WTC11 (cell line): Measurements from ENCODE around the gene MACROD2. TPM values are rescaled to one million over a fixed set of nuclear protein-coding genes. Genes with fewer than 3 reads are reported as not detected.

Experiments used
- ATAC-seq: fragments of 200-7000 bp; cut with Tn5 transposase; 2 replicates; pipeline ENCODE4 v1.10.0; 2021; ENCODE audit warnings: mild to moderate bottlenecking, moderate library complexity
- CTCF ChIA-PET: fragments of 300-600 bp; sonication (Branson Sonifier 250); formaldehyde crosslinking; loops from one replicate; lab custom pipeline; 2021; ENCODE audit warnings: antibody characterized with exemption; lab: Charles Lee
- POLR2A ChIA-PET: fragments of 350-600 bp; sonication (Branson Sonifier 250); formaldehyde crosslinking; loops from one replicate; lab custom pipeline; 2021; ENCODE audit warnings: antibody characterized with exemption; lab: Charles Lee
- DNase-seq: peaks from one replicate; pipeline ENCODE4 v3.0.0; 2021; ENCODE audit warnings: low spot score
- H3K27ac Mint-ChIP-seq: 2 replicates; pipeline ENCODE4 v1.8.0; 2021; ENCODE audit warnings: mixed read lengths
- H3K27me3 Mint-ChIP-seq: 2 replicates; pipeline ENCODE4 v1.8.0; 2021; ENCODE audit warnings: low read depth, mild to moderate bottlenecking, moderate library complexity, mixed read lengths
- H3K36me3 Mint-ChIP-seq: 2 replicates; pipeline ENCODE4 v1.8.0; 2021; ENCODE audit warnings: mixed read lengths
- H3K4me1 Mint-ChIP-seq: 2 replicates; pipeline ENCODE4 v1.8.0; 2022; ENCODE audit warnings: mixed read lengths
- H3K4me3 Mint-ChIP-seq: 2 replicates; pipeline ENCODE4 v1.8.0; 2021; ENCODE audit warnings: mild to moderate bottlenecking, moderate library complexity, mixed read lengths
- H3K9me3 Mint-ChIP-seq: 2 replicates; pipeline ENCODE4 v1.8.0; 2021; ENCODE audit warnings: mixed read lengths
- CBFB ChIP-seq: sonication (generic); formaldehyde crosslinking; IDR thresholded peaks from 2 replicates; pipeline ENCODE4 v1.8.1; 2022; ENCODE audit warnings: mild to moderate bottlenecking, low read depth, missing genetic modification reagents
- FOXJ3 ChIP-seq: sonication (generic); formaldehyde crosslinking; IDR thresholded peaks from 2 replicates; pipeline ENCODE4 v1.9.0; 2021; ENCODE audit warnings: missing genetic modification reagents, mild to moderate bottlenecking, borderline replicate concordance
- FOXK1 ChIP-seq: sonication (generic); formaldehyde crosslinking; IDR thresholded peaks from 2 replicates; pipeline ENCODE4 v1.8.0; 2022; ENCODE audit warnings: mild to moderate bottlenecking, moderate library complexity, missing genetic modification reagents
- GRHL2 ChIP-seq: fragments of 250-450 bp; sonication (Bioruptor Pico); IDR thresholded peaks from 2 replicates; pipeline ENCODE4 v1.8.0; 2022; ENCODE audit warnings: mild to moderate bottlenecking, moderate library complexity; ENCODE audit not compliant: insufficient replicate concordance, severe bottlenecking
- HMGA2 ChIP-seq: fragments of 250-450 bp; sonication (Bioruptor Pico); IDR thresholded peaks from 2 replicates; pipeline ENCODE4 v1.4.0; 2021; ENCODE audit warnings: mild to moderate bottlenecking, moderate library complexity
- JAZF1 ChIP-seq: fragments of 250-450 bp; sonication (Bioruptor Pico); IDR thresholded peaks from 2 replicates; pipeline ENCODE4 v1.9.0; 2021; ENCODE audit warnings: moderate library complexity, mild to moderate bottlenecking, inconsistent platforms
- MXD4 ChIP-seq: fragments of 250-450 bp; sonication (Bioruptor Pico); IDR thresholded peaks from 2 replicates; pipeline ENCODE4 v1.8.0; 2021; ENCODE audit warnings: mild to moderate bottlenecking, moderate library complexity, borderline replicate concordance
- NFATC4 ChIP-seq: fragments of 250-450 bp; sonication (Bioruptor Pico); IDR thresholded peaks from 2 replicates; pipeline ENCODE4 v1.9.0; 2021; ENCODE audit warnings: mild to moderate bottlenecking
- NR2C2 ChIP-seq: sonication (generic); formaldehyde crosslinking; IDR thresholded peaks from 2 replicates; pipeline ENCODE4 v1.8.0; 2022; ENCODE audit warnings: mild to moderate bottlenecking, missing genetic modification reagents
- NR3C1 ChIP-seq: sonication (generic); formaldehyde crosslinking; conservative IDR thresholded peaks from 2 replicates; pipeline ENCODE4 v1.8.1; 2023; ENCODE audit warnings: low read depth, mild to moderate bottlenecking, missing genetic modification reagents
- OVOL2 ChIP-seq: fragments of 250-450 bp; sonication (Bioruptor Pico); IDR thresholded peaks from 2 replicates; pipeline ENCODE4 v1.9.0; 2021; ENCODE audit warnings: mild to moderate bottlenecking, borderline replicate concordance
- TEAD1 ChIP-seq: sonication (generic); formaldehyde crosslinking; IDR thresholded peaks from 2 replicates; pipeline ENCODE4 v1.8.0; 2022; ENCODE audit warnings: mild to moderate bottlenecking, missing genetic modification reagents
- TP53 ChIP-seq: sonication (generic); formaldehyde crosslinking; IDR thresholded peaks from 2 replicates; pipeline ENCODE4 v1.8.1; 2023; ENCODE audit warnings: mild to moderate bottlenecking, missing genetic modification reagents
- ZNF219 ChIP-seq: sonication (generic); formaldehyde crosslinking; IDR thresholded peaks from 2 replicates; pipeline ENCODE4 v1.8.0; 2023; ENCODE audit warnings: missing genetic modification reagents, mild to moderate bottlenecking, borderline replicate concordance
- ZNF263 ChIP-seq: sonication (generic); formaldehyde crosslinking; IDR thresholded peaks from 2 replicates; pipeline ENCODE4 v1.8.1; 2022; ENCODE audit warnings: low read depth, mild to moderate bottlenecking, moderate library complexity, missing genetic modification reagents
- ZNF317 ChIP-seq: sonication (generic); formaldehyde crosslinking; IDR thresholded peaks from 2 replicates; pipeline ENCODE4 v1.8.1; 2023; ENCODE audit warnings: low read depth, mild to moderate bottlenecking, moderate library complexity, missing genetic modification reagents, borderline replicate concordance
- ZNF671 ChIP-seq: fragments of 250-450 bp; sonication (Bioruptor Pico); IDR thresholded peaks from 2 replicates; pipeline ENCODE4 v1.8.0; 2021; ENCODE audit warnings: mild to moderate bottlenecking
- total RNA-seq: library from RNA; stranded (reverse); gene quantifications from 3 replicates; pipeline ENCODE4 v1.2.3, GENCODE V29; 2021
- TF ChIP-seq, protein P1 (sequence below): sonication (generic); formaldehyde crosslinking; IDR thresholded peaks from 2 replicates; pipeline ENCODE4 v1.8.1; 2023; ENCODE audit warnings: mild to moderate bottlenecking, missing genetic modification reagents
- TF ChIP-seq, protein P2 (sequence below): sonication (generic); formaldehyde crosslinking; IDR thresholded peaks from 2 replicates; pipeline ENCODE4 v1.8.0; 2023; ENCODE audit warnings: mild to moderate bottlenecking, missing genetic modification reagents
- TF ChIP-seq, protein P3 (sequence below): sonication (generic); formaldehyde crosslinking; conservative IDR thresholded peaks from 2 replicates; pipeline ENCODE4 v1.8.1; 2023; ENCODE audit warnings: mild to moderate bottlenecking, low read depth, missing genetic modification reagents, moderate library complexity

MACROD2 gene
- total RNA-seq, 1 experiment from 2014 or later, result 4.1 TPM

DNA sequence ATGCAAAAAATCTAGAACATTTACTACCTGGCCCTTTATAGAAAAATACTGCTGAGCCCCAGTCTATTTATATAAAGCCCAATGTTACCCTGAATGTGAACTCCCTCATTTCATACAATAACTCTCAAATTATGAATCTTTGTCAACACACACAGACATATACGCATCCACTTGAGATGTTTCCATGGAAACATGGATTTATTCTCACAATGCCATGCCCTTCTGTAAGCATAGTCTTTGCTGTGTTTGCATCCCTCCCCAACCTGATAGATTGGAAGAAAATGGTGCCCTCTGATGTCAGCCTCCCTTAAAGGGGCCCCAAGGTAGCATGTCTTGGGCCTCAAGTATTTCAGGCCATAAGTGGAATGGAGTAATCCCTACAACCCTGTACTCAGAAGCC is 2004.8 kb downstream of the MACROD2 start (continued):
- no peak for TF ChIP-seq NFATC4 (CRISPR knock-in tag)
- TF ChIP-seq, protein P1, sequence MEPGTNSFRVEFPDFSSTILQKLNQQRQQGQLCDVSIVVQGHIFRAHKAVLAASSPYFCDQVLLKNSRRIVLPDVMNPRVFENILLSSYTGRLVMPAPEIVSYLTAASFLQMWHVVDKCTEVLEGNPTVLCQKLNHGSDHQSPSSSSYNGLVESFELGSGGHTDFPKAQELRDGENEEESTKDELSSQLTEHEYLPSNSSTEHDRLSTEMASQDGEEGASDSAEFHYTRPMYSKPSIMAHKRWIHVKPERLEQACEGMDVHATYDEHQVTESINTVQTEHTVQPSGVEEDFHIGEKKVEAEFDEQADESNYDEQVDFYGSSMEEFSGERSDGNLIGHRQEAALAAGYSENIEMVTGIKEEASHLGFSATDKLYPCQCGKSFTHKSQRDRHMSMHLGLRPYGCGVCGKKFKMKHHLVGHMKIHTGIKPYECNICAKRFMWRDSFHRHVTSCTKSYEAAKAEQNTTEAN (CRISPR knock-in tag), result no peak
- TF ChIP-seq MXD4 (CRISPR knock-in tag), result no peak
- TF ChIP-seq, protein P2, sequence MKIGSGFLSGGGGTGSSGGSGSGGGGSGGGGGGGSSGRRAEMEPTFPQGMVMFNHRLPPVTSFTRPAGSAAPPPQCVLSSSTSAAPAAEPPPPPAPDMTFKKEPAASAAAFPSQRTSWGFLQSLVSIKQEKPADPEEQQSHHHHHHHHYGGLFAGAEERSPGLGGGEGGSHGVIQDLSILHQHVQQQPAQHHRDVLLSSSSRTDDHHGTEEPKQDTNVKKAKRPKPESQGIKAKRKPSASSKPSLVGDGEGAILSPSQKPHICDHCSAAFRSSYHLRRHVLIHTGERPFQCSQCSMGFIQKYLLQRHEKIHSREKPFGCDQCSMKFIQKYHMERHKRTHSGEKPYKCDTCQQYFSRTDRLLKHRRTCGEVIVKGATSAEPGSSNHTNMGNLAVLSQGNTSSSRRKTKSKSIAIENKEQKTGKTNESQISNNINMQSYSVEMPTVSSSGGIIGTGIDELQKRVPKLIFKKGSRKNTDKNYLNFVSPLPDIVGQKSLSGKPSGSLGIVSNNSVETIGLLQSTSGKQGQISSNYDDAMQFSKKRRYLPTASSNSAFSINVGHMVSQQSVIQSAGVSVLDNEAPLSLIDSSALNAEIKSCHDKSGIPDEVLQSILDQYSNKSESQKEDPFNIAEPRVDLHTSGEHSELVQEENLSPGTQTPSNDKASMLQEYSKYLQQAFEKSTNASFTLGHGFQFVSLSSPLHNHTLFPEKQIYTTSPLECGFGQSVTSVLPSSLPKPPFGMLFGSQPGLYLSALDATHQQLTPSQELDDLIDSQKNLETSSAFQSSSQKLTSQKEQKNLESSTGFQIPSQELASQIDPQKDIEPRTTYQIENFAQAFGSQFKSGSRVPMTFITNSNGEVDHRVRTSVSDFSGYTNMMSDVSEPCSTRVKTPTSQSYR (CRISPR knock-in tag), result no peak
- no peak for TF ChIP-seq JAZF1 (CRISPR knock-in tag)

DNA sequence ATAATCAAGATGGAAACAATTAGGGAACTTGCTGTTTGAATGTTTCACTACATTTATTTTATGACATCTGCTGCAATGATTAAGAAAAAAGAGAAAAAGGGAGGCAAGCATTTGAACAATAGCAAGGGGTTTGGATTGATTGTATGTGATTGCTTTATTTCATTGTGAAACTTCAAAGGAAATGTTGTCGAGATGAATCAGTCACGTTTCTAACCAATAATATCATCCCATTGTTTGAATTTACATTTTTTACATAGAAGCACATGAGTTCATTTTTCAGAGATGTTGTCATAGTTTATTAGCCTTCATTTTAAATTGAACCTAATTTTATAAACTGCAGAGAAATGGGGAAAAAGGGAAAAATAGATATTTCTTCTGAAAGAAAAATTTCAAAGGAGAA is 2006.0 kb downstream of the MACROD2 start:
- H3K9me3 Mint-ChIP-seq, result peaks cover 29% of the 10 kb centered on the region

DNA sequence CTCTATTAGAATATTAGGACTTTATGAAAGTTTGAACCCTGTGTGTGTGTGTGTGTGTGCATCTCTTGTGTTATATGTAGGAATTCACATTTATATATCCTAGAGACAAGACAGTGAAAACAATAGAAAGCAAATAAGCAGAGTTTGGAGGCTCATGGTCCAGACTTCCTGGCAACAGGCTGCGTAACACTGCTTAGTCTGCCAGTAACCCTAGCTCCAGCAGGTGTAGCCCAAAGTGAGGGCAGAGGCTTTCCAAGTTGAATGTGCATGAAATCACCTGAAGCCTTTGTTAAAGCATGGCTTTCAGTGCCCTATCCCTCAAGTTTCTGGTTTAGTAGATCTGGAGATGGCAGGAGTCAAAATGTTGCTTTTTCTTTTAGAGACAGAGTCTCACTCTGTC is 2008.0 kb downstream of the MACROD2 start:
- Mint-ChIP-seq H3K36me3 (peaks cover 6% of the 10 kb centered on the region), H3K27me3 (no peaks in the 10 kb centered on the region; the same call in 1 of the 2 replicates), H3K4me1 (peaks cover 34% of the 10 kb centered on the region), H3K9me3 (peaks cover 8% of the 10 kb centered on the region), H3K27ac (no peak overlapping the region), H3K4me3 (no peak overlapping the region)
- CTCF ChIA-PET, result interaction anchor here (0.7 kb wide), 1 partner anchor 295 kb away, joined by 3 read pairs; no protein-coding TSS in a partner anchor
- POLR2A ChIA-PET, result no interaction called here
- TF ChIP-seq TEAD1 (CRISPR knock-in tag) (no peak), NR3C1 (CRISPR knock-in tag) (no peak), NR2C2 (CRISPR knock-in tag) (no peak), HMGA2 (CRISPR knock-in tag) (no peak), GRHL2 (CRISPR knock-in tag) (no peak), ZNF219 (no peak), ZNF263 (CRISPR knock-in tag) (no peak), FOXK1 (CRISPR knock-in tag) (no peak), CBFB (no peak), FOXJ3 (CRISPR knock-in tag) (no peak)
- TF ChIP-seq, protein P3, sequence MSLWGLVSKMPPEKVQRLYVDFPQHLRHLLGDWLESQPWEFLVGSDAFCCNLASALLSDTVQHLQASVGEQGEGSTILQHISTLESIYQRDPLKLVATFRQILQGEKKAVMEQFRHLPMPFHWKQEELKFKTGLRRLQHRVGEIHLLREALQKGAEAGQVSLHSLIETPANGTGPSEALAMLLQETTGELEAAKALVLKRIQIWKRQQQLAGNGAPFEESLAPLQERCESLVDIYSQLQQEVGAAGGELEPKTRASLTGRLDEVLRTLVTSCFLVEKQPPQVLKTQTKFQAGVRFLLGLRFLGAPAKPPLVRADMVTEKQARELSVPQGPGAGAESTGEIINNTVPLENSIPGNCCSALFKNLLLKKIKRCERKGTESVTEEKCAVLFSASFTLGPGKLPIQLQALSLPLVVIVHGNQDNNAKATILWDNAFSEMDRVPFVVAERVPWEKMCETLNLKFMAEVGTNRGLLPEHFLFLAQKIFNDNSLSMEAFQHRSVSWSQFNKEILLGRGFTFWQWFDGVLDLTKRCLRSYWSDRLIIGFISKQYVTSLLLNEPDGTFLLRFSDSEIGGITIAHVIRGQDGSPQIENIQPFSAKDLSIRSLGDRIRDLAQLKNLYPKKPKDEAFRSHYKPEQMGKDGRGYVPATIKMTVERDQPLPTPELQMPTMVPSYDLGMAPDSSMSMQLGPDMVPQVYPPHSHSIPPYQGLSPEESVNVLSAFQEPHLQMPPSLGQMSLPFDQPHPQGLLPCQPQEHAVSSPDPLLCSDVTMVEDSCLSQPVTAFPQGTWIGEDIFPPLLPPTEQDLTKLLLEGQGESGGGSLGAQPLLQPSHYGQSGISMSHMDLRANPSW (CRISPR knock-in tag), result no peak
- no peak for ATAC-seq
- DNase-seq, result no peak

More for the DNA sequence above, 2006.0 kb downstream of the MACROD2 start:
- POLR2A ChIA-PET, result no interaction called here
- no peak for ATAC-seq
- DNase-seq, result no peak
- Mint-ChIP-seq H3K27ac (no peak overlapping the region), H3K4me3 (no peak overlapping the region), H3K27me3 (no peaks in the 10 kb centered on the region; the same call in 1 of the 2 replicates), H3K4me1 (peaks cover 19% of the 10 kb centered on the region), H3K36me3 (peaks cover 26% of the 10 kb centered on the region)
- TF ChIP-seq HMGA2 (CRISPR knock-in tag) (no peak), ZNF671 (no peak), ZNF263 (CRISPR knock-in tag) (no peak), ZNF219 (no peak), TP53 (CRISPR knock-in tag) (no peak), TEAD1 (CRISPR knock-in tag) (no peak), OVOL2 (CRISPR knock-in tag) (no peak), MXD4 (CRISPR knock-in tag) (no peak), ZNF317 (CRISPR knock-in tag) (no peak)
- CTCF ChIA-PET, result no interaction called here
